Fibroblast of skin of left quadriceps (primary cell): ENCODE data around the gene GPR160.

Experiments used
- DNase-seq, 2 experiments: peaks; one replicate each; pipeline ENCODE4 v3.0.0-alpha.2; 2013; ENCODE audit warnings: low read depth in 2 of 2

GPR160 gene

DNA sequence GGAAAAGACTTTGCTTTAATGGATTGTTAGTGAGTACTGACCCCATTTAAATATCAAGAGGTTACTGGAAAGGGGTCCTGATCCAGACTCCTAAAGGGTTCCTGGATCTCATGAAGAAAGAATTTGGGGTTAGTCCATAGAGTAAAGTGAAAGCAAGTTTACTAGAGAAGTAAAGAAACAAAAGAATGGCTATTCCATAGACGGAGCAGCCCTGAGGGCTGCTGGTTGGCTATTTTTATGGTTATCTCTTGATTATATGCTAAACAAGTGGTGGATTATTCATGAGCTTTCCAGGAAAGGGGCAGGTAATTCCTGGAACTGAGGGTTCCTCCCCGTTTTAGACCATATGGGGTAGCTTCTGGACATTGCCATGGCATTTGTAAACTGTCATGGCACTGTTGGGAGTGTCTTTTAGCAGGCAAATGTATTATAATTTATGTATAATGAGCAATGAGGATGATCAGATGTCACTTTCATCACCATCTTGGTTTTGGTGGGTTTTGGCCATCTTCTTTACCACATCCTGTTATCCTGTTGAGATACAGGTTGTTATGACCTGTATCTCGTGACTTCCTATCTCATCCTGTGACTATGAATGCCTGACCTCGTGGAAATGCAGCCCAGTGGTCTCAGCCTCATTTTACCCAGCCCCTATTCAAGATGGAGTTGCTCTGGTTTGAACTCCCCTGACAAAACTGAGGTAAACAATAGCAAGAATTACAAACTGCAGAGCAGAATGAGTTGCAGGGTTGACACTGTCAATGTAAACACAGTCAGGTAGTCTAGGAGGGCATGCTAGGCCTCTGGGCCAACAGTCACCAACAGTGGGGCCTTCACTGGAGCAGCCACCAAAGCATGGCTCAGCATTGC, 10.3 kb upstream of the GPR160 start:
- no peak for DNase-seq

DNA sequence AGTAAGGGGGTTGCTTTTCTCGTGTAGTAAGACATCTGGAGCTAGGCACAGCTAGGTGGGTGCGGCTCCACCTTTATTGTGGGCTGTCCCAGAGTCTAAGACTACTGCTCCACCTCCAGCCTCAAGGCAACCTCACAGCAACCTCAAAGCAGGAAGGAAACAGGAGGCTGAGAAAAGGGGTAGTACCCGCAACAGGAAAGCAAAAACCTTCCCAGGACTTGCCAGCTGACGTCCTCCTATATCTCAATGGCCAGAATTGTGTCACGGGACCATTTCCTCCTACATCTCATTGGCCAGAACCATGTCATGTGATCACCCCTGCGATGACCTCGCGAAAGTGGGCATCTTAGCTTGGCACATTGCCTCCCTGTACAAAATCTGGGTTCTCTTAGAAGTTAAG, 4.3 kb upstream of the GPR160 start:
- DNase-seq, result no peak

DNA sequence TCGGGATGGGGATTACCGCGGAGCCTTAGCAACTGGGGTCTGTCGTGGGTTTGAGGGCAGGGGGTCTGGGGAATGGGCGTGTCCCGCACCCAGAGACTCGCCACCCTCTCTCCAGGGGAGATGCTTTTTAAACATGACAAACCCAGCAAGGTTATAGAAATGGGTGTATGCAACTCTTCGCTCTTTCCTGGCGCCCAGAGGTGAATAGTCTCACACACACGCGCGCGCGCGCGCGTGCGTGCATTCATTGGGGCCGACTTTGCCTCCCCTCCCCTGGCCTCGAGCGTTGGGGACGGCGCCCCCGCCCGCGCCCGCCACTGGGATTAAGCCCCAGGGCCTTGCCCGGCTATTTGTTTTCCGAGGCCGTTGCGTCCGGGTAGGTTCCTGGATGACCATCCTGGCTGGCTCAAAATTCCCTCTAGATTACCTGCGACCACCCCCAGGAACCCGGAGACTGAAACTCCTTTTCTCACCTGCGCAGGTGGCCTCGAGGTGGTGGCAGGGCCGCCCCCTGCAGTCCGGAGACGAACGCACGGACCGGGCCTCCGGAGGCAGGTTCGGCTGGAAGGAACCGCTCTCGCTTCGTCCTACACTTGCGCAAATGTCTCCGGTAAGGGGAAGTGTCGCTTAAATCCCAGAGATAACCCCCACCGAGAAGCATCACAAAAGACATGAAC, 777 bp downstream of the GPR160 start:
- DNase-seq, result no peak

DNA sequence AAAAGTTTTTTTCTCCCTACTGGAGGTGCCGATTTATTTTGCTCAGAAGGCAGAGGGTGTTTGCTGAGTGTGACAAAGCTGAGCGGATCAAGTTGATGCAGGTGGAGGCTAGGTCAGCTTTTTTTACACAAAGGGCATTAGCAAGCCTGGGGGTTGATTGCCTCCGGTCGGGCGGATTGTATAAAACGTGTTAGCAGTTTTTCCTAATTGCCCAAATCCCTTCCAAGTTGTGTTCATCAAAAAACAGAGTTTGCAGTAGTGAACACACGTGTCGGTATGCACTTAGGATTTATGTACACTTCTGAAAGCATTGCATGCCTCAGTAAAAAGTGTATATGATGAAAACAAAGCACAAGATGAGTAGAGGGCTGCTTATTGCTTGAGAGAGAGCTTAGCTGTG, 2.6 kb downstream of the GPR160 start:
- DNase-seq, result no peak

DNA sequence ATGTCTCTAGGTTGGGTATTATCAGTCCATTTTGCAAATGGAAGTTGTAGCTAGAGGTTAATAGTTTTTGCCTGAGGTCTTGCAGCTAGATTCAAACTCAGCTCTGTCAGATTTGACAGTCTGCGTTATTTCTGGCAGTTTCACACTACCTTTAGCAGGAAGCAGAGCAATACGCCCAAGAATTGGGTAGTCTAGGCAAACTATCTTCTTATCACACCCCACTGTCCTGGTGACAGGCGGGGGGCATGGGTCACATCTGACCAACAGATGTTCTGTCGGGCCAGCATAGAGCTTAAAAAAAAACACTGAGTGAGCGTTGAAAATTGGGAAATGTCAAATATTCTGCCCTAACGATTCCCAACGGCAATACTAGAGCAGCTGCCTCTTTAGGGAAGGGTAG, 5.7 kb downstream of the GPR160 start:
- no peak for DNase-seq

DNA sequence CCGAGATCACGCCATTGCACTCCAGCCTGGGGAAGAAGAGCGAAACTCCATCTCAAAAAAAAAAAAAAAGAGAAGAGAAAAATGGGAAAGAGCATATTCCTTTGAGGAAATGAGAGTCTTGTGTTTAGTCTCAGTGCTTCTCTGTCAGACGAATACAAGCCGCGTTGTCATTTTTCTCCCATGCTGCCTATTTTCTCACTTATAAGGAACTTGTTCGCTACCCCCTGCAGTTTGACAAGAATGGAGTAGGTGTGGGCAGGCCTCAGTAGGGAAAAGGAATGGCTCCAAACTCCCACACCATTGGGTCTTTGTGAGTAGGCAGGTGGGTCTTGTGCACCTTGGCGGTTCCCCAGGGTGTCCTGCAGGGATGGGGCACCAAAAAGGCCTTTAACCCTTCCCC, 6.5 kb downstream of the GPR160 start:
- DNase-seq, result no peak

DNA sequence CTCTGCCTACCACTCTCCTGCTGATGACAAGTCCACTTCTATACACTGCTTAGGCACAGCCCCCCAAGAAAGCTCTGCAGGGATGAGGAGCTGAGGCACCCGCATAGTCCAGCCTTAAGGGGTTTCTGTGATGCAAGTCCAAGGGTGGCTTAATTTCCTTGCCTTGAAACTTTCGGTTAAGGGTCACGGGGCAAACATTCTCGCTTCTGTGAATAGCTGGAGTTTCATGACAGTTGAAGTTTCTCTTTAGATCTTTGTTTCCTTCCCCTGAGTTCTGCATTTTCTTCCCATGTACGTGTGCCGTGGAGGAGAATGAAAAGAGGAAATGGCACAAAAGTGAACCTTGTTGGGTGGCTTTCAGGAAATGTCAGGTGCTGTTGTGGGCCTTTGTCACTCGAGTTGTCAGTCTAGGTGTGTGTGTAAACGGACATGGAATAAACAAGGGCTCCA, 7.0 kb downstream of the GPR160 start:
- no peak for DNase-seq

DNA sequence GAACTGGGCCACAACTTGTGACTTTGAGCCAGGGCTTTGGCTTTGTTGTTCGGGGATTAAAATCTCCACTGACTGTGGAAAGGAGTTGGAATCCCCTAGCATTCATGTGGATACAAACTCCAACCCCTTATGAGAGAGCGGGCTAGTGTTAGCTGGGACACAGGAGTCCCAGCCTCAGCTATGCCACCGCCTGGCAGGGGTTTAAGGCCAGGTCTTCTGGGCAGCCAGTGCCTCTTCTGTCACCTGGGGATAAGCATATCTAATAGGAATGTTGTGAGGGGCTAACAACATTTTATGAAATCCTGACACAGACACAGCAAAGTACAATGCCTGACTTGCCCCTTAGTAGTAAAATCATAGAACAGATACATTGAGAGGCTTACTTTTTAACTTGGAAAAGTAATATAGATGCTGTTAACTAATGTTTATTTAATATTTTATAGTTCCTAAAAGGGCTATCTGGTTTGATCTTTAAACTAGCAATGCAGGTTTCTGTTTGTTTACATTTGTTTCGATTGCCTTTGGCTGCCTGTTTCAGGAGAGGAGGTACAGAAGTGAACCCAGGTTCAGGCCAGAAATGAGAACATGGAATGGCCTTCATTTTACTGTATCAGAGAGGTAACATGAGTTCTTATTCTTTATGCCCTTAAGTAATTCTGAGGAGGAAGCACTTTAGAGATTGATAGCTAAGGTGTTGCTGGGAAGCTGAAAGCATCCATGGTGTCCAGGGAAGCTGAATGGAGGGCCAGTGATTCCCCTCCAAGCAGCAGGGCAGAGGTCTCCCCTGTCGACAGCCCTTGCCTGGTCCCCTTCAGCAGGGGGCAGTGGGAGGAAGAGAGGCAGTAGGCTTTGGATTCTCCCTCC, 8.7 kb downstream of the GPR160 start:
- DNase-seq, result no peak

DNA sequence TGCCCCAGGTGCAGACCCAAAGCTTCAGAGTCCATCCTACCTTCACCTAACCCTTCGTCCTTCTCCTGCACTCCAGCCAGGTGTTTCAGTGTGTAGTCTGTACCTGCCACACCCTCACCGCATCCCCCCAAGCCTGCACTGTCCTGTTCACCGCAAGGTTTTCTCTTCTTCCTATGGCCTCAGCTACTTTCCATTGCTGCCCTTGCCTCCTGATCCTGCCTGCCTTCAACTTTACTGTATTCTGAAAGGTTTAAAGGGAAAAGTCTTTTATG, 9.3 kb downstream of the GPR160 start:
- no peak for DNase-seq

DNA sequence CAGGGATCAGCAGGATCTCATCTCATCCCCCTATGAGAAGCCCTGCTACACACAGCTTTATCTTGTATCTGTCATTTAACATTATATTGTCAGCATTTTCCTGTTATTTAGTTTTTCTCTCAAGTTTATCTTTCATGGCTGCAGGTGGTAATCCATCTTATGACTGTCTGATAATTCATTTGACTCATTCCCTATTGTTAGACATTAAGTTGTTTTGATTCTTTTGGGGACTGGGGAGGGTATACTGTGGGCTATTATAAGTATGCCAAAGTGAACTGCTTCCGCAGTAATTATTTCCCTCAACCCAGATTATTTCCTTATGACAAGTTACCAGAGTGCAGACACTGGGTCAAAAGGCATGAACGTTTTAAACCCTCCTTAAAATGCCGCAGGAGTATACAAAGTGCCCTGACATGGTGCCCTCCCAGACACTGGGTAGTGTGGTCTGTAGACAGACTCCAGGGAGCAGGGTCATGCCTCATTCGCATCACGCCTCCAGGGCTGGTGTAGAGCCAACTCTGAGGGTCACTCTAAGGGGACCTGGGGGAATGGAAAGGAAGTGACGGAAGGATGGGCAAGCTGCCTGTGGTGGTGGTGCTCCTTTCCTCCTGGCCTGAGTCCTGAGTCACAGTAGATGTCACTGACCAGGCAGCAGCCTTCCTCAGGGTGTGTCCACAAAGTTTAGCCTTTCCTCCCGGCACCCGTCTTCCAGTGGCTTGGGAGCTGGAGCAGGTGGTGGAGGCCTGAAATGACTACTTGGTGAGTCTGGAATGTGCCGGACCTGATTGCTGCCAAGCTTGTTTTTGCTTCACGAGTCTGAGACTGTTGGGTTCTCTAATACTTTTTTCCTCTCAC, 11.6 kb downstream of the GPR160 start:
- DNase-seq, result no peak

DNA sequence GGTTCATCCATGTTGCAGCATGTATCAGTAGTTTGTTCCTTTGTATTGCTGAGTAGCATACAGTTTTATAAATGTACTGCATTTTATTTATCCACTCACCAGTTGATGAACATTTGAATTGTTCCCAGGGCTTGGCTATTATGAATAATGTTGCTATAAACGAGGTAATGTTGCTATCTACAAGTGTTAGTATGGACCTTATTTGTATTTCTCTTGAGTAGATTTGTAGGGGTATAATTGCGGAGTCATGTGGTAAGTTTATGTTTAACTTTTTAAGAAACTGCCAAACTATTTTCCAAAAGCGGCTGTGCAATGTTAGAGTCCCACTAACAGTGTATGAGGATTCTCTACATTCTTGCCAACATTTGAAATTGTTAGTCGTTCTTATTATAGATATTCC, 13.0 kb downstream of the GPR160 start:
- no peak for DNase-seq

DNA sequence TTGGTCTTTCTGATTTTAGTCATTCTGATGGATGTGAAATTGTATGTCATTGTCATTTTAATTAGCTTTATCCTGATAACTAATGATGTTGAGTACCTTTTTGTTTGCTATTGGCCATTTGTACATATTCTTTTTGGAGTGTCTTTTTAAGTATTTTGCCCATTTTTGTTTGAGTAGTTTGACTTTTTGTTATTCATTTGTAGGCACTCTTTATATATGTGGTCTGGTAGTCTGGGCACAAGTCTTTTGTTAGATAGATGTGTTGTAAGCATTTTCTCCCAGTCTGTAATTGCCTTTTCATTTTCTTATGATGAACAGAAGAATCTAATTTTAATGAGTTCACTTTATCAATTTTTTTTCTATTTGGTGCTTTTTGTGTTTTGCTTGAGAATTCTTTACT, 14.6 kb downstream of the GPR160 start:
- no peak for DNase-seq

DNA sequence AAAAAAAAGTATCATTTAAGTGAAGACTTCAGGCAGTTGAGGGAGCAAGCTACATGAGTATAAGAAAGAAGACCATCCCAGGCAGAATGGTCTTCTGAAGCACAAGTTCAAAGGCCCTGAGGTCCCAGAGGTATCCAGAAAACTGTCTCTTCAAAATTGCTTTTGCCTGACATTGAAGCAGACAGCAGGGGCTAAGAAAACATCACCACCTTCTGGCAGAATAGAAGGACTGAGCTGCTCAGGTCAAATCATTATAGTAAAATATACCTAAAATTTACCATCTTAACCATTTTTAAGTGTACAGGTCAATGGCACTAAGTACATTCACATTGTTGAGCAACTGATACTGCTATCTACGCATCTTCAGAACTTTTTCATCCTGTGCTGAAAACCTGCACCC, 16.4 kb downstream of the GPR160 start:
- no peak for DNase-seq

DNA sequence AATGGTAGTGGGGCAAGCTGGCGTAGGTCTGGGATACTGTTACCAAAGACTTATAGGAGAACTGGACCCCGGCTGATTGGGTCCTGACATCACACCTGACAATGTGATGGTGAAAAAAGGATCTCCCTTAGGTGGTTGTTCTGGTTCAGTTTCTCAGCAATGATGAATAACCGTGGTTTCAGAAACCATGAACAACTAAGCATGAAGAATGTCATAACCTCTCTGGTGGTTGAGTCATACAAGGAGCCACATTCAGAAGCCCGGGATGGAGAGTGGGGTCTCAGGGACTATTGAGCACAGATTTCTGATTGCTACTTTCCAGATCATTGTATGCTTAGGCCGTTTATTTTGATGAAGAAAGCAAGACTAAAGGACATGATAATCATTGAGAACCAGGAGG, 17.4 kb downstream of the GPR160 start:
- DNase-seq, result no peak

DNA sequence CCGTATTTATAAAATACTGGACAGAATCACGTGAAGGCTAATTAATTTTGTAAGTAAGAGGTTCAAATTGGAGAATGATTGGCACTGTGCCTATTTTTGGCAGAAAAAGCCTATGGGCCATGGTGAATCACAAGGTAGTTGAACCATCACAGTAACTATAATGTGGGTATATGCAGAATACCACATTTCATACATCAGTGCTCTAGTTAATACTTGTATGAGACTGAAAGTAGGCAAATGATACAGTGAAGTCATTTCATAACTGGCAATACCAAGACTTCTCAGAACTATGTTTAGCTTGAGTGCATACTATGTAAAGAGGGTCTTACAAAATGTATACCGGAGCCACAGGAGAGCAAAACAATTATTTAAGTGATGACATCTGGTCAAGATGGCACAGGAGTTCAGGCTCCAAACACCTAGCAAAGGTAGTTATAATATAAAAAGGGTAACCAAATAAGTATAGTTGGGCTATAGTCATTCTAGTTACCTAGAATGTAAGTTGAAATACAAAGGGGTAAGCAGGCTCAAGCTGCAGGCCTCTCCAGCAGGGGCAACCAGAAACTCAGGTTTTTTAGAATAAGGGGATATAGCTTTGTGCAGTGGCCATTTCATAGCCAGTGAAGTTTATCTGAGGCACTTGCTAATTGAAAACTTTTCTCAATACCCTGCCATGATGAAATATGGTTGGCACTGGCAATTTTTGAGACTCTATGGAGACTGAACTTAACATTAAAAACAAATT, 19.1 kb downstream of the GPR160 start:
- no peak for DNase-seq

DNA sequence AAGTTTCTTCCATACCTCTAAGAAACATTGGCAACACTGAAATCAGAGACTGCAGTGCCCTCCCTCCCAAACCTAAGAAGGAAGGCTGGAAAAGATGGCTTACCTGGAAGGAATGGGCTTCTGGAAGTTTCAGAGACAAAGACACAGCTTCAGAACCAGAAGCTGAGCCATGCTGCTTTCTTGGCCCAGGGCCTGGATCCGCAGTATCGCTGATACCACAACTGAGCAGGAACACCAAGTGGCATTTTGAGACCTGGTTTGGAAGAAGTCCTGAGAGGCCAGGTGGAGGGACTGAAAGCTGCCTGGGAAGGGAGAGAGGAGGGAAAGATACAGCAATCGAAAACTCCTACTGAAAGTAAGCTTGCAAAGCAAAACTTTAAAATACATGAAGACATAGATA, 19.8 kb downstream of the GPR160 start:
- no peak for DNase-seq

DNA sequence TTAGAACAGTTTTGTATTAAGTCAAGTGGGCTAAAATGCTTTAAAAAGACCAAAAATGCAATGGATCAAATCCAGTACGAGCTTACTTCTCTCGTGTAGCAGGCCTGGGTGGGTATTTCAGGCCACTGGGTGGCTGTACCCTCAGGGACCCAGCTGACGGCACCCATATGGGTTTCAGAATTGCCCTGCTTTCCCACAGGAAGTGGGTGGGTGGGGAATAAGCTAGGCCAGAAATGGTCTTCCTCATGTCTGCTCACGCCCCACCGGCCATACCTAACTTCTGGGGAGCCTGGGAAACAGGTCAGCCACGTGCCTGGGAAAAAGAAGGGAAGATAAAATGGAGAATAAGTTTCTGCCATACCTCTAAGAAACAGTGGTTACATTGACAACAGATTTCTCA, 20.3 kb downstream of the GPR160 start:
- no peak for DNase-seq

DNA sequence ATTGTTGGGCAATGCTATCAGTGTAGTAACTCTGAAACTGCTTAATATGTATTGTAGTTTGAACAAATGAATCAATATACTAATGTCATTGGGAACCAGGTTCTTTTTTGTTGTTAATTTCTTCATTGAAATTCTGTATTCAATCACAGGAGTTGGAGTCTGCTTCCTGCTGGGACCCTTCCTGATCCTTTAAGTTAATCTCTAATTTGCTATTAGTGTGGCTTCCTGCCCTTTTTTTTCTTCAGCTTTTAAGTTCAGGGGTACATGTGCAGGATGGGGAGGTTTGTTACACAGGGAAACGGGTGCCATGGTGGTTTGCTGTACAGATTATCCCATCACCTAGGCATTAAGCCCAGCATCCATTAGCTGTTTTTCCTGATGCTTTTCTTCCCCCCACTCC, 21.7 kb downstream of the GPR160 start:
- no peak for DNase-seq

DNA sequence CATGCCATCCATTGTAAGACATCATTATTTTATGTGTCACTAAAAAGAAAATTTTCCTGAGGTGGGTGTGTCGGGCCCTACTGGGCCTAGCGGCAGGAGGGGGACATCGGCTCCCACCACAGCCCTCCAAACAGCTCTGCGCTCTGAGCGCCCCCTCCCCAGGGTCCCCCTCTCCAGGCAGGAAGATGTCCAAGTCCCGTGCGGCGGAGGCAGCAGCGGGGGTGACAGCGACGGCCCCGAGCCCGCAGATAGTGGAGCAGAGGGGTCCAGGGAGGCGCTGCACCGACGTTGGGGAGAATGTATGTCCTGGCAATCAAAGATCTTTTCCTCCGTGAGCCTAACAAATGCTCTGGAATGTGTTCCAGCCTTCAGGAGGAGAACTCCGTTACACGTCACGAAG, 24.3 kb downstream of the GPR160 start:
- DNase-seq, result no peak

DNA sequence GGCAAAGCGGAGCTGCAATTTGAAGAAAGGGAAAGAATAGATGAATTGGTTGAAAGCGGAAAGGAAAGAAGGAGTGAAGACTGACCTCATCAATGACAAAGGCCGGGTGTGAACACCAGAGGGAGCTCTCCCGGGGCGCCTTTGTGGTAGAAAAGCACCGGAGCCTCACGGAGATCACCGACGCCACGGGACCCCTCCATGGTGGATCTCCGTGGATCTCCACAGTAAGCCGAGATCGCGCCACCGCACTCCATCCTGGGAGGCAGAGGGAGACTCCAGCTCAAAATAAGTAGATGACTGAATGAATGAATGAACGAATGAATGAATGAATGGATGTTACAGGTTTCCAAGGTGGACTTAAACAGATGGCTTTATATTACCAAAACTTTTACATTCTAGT, 25.0 kb downstream of the GPR160 start:
- no peak for DNase-seq

DNA sequence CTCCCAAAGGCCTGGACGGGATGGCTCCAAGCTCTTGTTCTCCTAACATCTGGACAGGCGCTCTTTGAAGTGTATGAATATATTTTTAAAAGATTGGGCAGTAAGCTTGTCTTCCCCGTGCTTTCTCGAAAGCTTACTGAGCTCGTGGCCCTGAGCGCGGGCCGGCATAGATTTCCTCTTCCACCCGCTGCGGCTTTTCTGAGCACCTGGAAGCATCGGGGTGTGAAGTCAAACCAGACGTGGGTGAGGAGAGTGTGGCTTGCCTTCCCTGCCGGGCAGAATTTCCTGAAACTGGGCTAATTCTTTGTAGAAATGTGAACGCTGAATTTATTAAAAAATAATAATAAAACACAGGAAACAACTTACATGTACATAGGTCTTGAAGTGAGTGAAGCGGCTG, 25.9 kb downstream of the GPR160 start:
- no peak for DNase-seq
